Measurements from ENCODE around the gene DLX3. TPM values are rescaled to one million over a fixed set of nuclear protein-coding genes. Genes with fewer than 3 reads are reported as not detected.

DLX3 gene
- total and polyA plus RNA-seq, 4 donors, result not detected

DNA sequence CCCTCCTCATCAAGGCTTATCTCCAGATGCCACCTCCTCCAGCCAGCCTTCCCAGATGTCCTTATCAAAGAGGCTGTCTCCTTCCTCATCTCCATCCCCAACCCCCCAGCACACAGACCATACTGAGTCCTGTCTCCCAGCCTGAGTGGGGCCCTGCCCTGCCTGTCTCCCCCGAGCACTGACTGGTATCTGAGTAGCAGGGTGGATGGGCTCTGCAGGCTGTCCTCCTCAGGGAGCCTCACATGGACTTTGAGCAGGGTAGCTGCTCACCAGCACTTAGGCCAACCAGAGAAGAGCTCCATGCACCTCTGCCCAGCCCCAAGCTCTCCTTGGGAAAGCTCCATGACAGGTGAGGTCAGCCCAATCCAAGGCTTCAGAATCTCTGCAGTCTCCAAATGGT lies 40.9 kb upstream of the DLX3 start:
- no peaks in the 10 kb centered on the region for H3K9me3 ChIP-seq (ENCODE audit: control insufficient read depth in 4 of 4, low read length in 3 of 4)
- H3K27me3 ChIP-seq (ENCODE audit: control insufficient read depth in 4 of 4, insufficient read depth in 4 of 4, low read length in 3 of 4), result peaks cover 0 to 3% (median 0%) of the 10 kb centered on the region in 4 donors
- no peak overlapping the region for H3K27ac ChIP-seq (ENCODE audit: low read depth in 1 of 2, low read length in 2 of 2)
- 91% methylated on average over 1 of the region's 1 CpG for WGBS
- no peak for DNase-seq (ENCODE audit: low spot score)
- H3K4me1 ChIP-seq (ENCODE audit: control insufficient read depth in 4 of 4, insufficient read depth in 4 of 4, low read length in 3 of 4), result no peaks in the 10 kb centered on the region
- H3K9ac ChIP-seq (ENCODE audit: low read depth in 1 of 2, low read length in 2 of 2), result no peak overlapping the region
- H3K4me3 ChIP-seq (ENCODE audit: low read depth in 1 of 3, low read length in 3 of 3), result no peak overlapping the region
- H3K36me3 ChIP-seq (ENCODE audit: control insufficient read depth in 4 of 4, insufficient read depth in 3 of 4, low read depth in 1 of 4, low read length in 3 of 4), result no peaks in the 10 kb centered on the region
- TF ChIP-seq TAF1 (conservative IDR thresholded peaks at IDR 0.05) (no peak), GABPA (IDR thresholded peaks at IDR 0.05 in 1 of 2, conservative IDR thresholded peaks at IDR 0.05 in 1 of 2) (no peak), NR2F2 (IDR thresholded peaks at IDR 0.05) (no peak), YY1 (IDR thresholded peaks at IDR 0.05) (no peak), SP1 (IDR thresholded peaks at IDR 0.05) (no peak), RXRA (IDR thresholded peaks at IDR 0.05) (no peak)
- TF ChIP-seq, protein P1, sequence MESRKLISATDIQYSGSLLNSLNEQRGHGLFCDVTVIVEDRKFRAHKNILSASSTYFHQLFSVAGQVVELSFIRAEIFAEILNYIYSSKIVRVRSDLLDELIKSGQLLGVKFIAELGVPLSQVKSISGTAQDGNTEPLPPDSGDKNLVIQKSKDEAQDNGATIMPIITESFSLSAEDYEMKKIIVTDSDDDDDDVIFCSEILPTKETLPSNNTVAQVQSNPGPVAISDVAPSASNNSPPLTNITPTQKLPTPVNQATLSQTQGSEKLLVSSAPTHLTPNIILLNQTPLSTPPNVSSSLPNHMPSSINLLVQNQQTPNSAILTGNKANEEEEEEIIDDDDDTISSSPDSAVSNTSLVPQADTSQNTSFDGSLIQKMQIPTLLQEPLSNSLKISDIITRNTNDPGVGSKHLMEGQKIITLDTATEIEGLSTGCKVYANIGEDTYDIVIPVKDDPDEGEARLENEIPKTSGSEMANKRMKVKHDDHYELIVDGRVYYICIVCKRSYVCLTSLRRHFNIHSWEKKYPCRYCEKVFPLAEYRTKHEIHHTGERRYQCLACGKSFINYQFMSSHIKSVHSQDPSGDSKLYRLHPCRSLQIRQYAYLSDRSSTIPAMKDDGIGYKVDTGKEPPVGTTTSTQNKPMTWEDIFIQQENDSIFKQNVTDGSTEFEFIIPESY (IDR thresholded peaks at IDR 0.05), result no peak

DNA sequence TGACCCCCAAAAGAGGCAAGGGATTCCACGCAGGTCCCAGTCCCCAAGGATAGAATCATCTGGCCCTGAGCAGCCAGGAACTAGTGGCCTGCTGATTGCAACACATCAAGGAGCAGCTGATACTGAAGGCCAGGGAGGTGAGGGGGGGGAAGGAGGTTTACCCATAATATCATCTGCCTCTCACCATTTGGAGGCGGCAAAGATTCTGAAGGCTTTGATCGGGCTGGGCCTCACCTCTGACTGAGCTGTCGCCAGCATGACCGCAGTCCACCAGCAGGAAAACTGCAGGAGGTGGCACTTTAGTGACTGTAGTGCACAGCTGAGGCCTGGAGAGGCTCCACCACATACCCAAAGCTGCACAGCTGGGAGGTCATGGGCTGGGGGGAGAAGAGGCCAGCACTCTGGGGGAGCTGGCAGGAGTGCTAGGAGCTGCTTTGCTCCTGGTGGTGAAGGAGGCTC lies 40.4 kb upstream of the DLX3 start:
- Histone ChIP-seq H3K27ac (ENCODE audit: low read depth in 1 of 2, low read length in 2 of 2) (no peak overlapping the region), H3K4me3 (ENCODE audit: low read depth in 1 of 3, low read length in 3 of 3) (no peak overlapping the region), H3K27me3 (ENCODE audit: control insufficient read depth in 4 of 4, insufficient read depth in 4 of 4, low read length in 3 of 4) (peaks cover 0 to 3% (median 0%) of the 10 kb centered on the region in 4 donors), H3K36me3 (ENCODE audit: control insufficient read depth in 4 of 4, insufficient read depth in 3 of 4, low read depth in 1 of 4, low read length in 3 of 4) (no peaks in the 10 kb centered on the region), H3K9me3 (ENCODE audit: control insufficient read depth in 4 of 4, low read length in 3 of 4) (no peaks in the 10 kb centered on the region), H3K4me1 (ENCODE audit: control insufficient read depth in 4 of 4, insufficient read depth in 4 of 4, low read length in 3 of 4) (no peaks in the 10 kb centered on the region), H3K9ac (ENCODE audit: low read depth in 1 of 2, low read length in 2 of 2) (no peak overlapping the region)
- 90% methylated on average over 5 of the region's 5 CpGs for WGBS
- DNase-seq (ENCODE audit: low spot score), result no peak
- TF ChIP-seq NR2F2 (IDR thresholded peaks at IDR 0.05) (no peak), FOXA1 (IDR thresholded peaks at IDR 0.05) (no peak), YY1 (IDR thresholded peaks at IDR 0.05) (no peak), RAD21 (IDR thresholded peaks at IDR 0.05) (no peak), FOXA2 (IDR thresholded peaks at IDR 0.05) (no peak)

DNA sequence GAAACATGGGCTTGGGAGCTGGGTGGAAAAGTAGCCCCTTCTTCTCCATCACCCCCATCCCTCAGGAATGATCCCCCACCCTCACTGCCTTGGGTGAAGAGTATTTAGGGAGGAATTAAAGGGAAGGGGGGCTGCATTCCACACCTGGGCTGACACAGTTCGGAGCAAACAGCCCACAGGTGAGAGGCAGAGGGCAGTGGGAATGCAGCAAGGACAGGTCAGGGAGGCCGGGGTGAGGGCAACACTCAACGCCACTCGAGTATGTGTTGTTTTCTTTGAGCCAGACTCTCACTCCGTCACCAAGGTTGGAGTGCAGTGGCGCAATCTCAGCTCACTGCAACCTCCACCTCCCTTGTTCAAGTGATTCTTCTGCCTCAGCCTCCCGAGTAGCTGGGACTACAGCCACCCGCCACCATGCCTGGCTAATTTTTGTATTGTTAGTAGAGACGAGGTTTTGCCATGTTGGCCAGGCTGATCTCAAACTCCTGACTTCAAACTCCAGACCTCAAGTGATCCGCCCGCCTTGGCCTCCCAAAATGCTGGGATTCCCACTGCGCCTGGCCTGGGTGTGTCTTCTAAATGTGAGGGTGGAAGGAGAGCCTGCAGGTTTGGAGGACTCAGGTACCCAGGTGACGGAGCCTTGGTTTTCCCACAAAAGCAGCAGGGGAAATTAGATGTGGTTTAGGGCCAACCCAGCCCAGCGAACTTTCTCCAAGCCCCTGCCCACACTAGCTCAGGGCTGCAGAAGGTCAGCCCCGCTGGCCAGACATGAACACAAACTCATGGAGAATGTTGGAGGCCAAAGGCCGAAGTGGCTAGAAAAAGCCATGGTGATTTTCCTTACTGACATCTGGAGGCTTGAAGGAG lies 39.7 kb upstream of the DLX3 start:
- no peaks in the 10 kb centered on the region for H3K4me1 ChIP-seq (ENCODE audit: control insufficient read depth in 4 of 4, insufficient read depth in 4 of 4, low read length in 3 of 4)
- WGBS, result 75% methylated on average over 16 of the region's 16 CpGs
- H3K4me3 ChIP-seq (ENCODE audit: low read depth in 1 of 3, low read length in 3 of 3), result no peak overlapping the region
- no peak for DNase-seq (ENCODE audit: low spot score)
- no peaks in the 10 kb centered on the region for H3K36me3 ChIP-seq (ENCODE audit: control insufficient read depth in 4 of 4, insufficient read depth in 3 of 4, low read depth in 1 of 4, low read length in 3 of 4)
- no peaks in the 10 kb centered on the region for H3K9me3 ChIP-seq (ENCODE audit: control insufficient read depth in 4 of 4, low read length in 3 of 4)
- peaks cover 0 to 3% (median 0%) of the 10 kb centered on the region in 4 donors for H3K27me3 ChIP-seq (ENCODE audit: control insufficient read depth in 4 of 4, insufficient read depth in 4 of 4, low read length in 3 of 4)
- no peak overlapping the region for H3K9ac ChIP-seq (ENCODE audit: low read depth in 1 of 2, low read length in 2 of 2)
- TF ChIP-seq FOXA2 (IDR thresholded peaks at IDR 0.05) (no peak), EGR1 (IDR thresholded peaks at IDR 0.05; ENCODE audit: low read depth in 2 of 2) (no peak), RXRA (IDR thresholded peaks at IDR 0.05) (no peak), YY1 (IDR thresholded peaks at IDR 0.05) (no peak), FOXA1 (IDR thresholded peaks at IDR 0.05) (no peak), SP1 (IDR thresholded peaks at IDR 0.05) (no peak), JUND (IDR thresholded peaks at IDR 0.05) (no peak), TAF1 (conservative IDR thresholded peaks at IDR 0.05) (no peak), GABPA (IDR thresholded peaks at IDR 0.05 in 1 of 2, conservative IDR thresholded peaks at IDR 0.05 in 1 of 2) (no peak), HNF4G (IDR thresholded peaks at IDR 0.05) (no peak), RAD21 (IDR thresholded peaks at IDR 0.05) (no peak), NR2F2 (IDR thresholded peaks at IDR 0.05) (no peak), HNF4A (conservative IDR thresholded peaks at IDR 0.05) (no peak)
- TF ChIP-seq, protein P2, sequence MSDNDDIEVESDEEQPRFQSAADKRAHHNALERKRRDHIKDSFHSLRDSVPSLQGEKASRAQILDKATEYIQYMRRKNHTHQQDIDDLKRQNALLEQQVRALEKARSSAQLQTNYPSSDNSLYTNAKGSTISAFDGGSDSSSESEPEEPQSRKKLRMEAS (IDR thresholded peaks at IDR 0.05), result no peak
- TF ChIP-seq, protein P3, sequence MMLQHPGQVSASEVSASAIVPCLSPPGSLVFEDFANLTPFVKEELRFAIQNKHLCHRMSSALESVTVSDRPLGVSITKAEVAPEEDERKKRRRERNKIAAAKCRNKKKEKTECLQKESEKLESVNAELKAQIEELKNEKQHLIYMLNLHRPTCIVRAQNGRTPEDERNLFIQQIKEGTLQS (IDR thresholded peaks at IDR 0.05), result no peak
- TF ChIP-seq, protein P1 (IDR thresholded peaks at IDR 0.05), result no peak
- TF ChIP-seq, protein P4, sequence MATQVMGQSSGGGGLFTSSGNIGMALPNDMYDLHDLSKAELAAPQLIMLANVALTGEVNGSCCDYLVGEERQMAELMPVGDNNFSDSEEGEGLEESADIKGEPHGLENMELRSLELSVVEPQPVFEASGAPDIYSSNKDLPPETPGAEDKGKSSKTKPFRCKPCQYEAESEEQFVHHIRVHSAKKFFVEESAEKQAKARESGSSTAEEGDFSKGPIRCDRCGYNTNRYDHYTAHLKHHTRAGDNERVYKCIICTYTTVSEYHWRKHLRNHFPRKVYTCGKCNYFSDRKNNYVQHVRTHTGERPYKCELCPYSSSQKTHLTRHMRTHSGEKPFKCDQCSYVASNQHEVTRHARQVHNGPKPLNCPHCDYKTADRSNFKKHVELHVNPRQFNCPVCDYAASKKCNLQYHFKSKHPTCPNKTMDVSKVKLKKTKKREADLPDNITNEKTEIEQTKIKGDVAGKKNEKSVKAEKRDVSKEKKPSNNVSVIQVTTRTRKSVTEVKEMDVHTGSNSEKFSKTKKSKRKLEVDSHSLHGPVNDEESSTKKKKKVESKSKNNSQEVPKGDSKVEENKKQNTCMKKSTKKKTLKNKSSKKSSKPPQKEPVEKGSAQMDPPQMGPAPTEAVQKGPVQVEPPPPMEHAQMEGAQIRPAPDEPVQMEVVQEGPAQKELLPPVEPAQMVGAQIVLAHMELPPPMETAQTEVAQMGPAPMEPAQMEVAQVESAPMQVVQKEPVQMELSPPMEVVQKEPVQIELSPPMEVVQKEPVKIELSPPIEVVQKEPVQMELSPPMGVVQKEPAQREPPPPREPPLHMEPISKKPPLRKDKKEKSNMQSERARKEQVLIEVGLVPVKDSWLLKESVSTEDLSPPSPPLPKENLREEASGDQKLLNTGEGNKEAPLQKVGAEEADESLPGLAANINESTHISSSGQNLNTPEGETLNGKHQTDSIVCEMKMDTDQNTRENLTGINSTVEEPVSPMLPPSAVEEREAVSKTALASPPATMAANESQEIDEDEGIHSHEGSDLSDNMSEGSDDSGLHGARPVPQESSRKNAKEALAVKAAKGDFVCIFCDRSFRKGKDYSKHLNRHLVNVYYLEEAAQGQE (IDR thresholded peaks at IDR 0.05), result no peak
- no peak overlapping the region for H3K27ac ChIP-seq (ENCODE audit: low read depth in 1 of 2, low read length in 2 of 2)
